IMR-90 (cell line): ENCODE results near the gene ATRN. TPM values are rescaled to one million over a fixed set of nuclear protein-coding genes. Genes with fewer than 3 reads are reported as not detected.

Experiments used
- ATAC-seq: fragments of 200-7000 bp; cut with Tn5 transposase; 2 replicates; pipeline ENCODE4 v1.9.1; 2020; ENCODE audit warnings: low read depth, mild to moderate bottlenecking, moderate library complexity
- BruUV-seq: library from RNA; stranded (reverse); fragments of 400-500 nt; replicated peaks from 2 replicates; lab custom pipeline; 2021; lab: Mats Ljungman, UMichigan
- CTCF ChIA-PET: fragments of 300-600 bp; formaldehyde crosslinking; extraction: SDS; loops from one replicate; lab custom pipeline; 2021; ENCODE audit warnings: antibody characterized with exemption; lab: Yijun Ruan, JAX
- POLR2A ChIA-PET: fragments of 300-600 bp; sonication (Branson Sonifier 250); formaldehyde crosslinking; loops from one replicate; lab custom pipeline; 2022; ENCODE audit warnings: antibody characterized with exemption; ENCODE audit not compliant: unreplicated experiment; lab: Charles Lee
- DNase-seq: peaks from one replicate; pipeline ENCODE4 v3.0.0; 2013
- H2AFZ ChIP-seq: replicated peaks from 2 replicates; pipeline ENCODE3; 2013; ENCODE audit warnings: low read length, mild to moderate bottlenecking; ENCODE audit not compliant: poor library complexity
- H2AK5ac ChIP-seq: 2 replicates; pipeline ENCODE4 v1.6.1; 2013; ENCODE audit warnings: low read depth, low read length, inconsistent platforms
- H2AK9ac ChIP-seq: replicated peaks from 2 replicates; pipeline ENCODE3; 2013; ENCODE audit warnings: mild to moderate bottlenecking, low read depth, low read length, moderate library complexity; ENCODE audit not compliant: poor library complexity
- H2BK120ac ChIP-seq: 2 replicates; pipeline ENCODE4 v1.6.1; 2013; ENCODE audit warnings: low read depth, low read length, inconsistent platforms
- H2BK15ac ChIP-seq: 3 replicates; pipeline ENCODE4 v1.6.1; 2013; ENCODE audit warnings: low read depth, low read length, inconsistent platforms
- H2BK20ac ChIP-seq: 2 replicates; pipeline ENCODE4 v1.6.1; 2013; ENCODE audit warnings: low read depth, mild to moderate bottlenecking, inconsistent platforms, low read length, moderate library complexity
- H2BK5ac ChIP-seq: 2 replicates; pipeline ENCODE4 v1.6.1; 2013; ENCODE audit warnings: mild to moderate bottlenecking, low read depth, low read length, inconsistent platforms; ENCODE audit not compliant: poor library complexity, severe bottlenecking
- H3K14ac ChIP-seq: replicated peaks from 2 replicates; pipeline ENCODE4 v1.6.1; 2013; ENCODE audit warnings: low read depth, low read length, inconsistent platforms
- H3K18ac ChIP-seq: 2 replicates; pipeline ENCODE4 v1.6.1; 2013; ENCODE audit warnings: low read depth, low read length, control low read depth
- H3K23ac ChIP-seq: 2 replicates; pipeline ENCODE4 v1.6.1; 2013; ENCODE audit warnings: low read depth, low read length, inconsistent platforms
- H3K27ac ChIP-seq: 2 replicates; pipeline ENCODE4 v1.5.1; 2013; ENCODE audit warnings: mild to moderate bottlenecking, control low read depth, low read length; ENCODE audit not compliant: insufficient read depth
- H3K27me3 ChIP-seq: 2 replicates; pipeline ENCODE4 v1.6.1; 2013; ENCODE audit warnings: low read length; ENCODE audit not compliant: control insufficient read depth, insufficient read depth
- H3K36me3 ChIP-seq: 2 replicates; pipeline ENCODE4 v1.6.1; 2013; ENCODE audit warnings: low read length, mixed read lengths; ENCODE audit not compliant: control insufficient read depth, insufficient read depth
- H3K4ac ChIP-seq: 2 replicates; pipeline ENCODE4 v1.6.1; 2013; ENCODE audit warnings: low read depth, low read length, inconsistent platforms
- H3K4me1 ChIP-seq: 2 replicates; pipeline ENCODE4 v1.6.1; 2013; ENCODE audit warnings: low read length, mixed read lengths; ENCODE audit not compliant: control insufficient read depth, insufficient read depth
- H3K4me2 ChIP-seq: 2 replicates; pipeline ENCODE4 v1.6.1; 2013; ENCODE audit warnings: low read depth, mild to moderate bottlenecking, control low read depth, low read length, moderate library complexity
- H3K4me3 ChIP-seq: 2 replicates; pipeline ENCODE4 v1.5.1; 2013; ENCODE audit warnings: low read depth, mild to moderate bottlenecking, control low read depth, low read length, moderate library complexity; ENCODE audit not compliant: insufficient read depth
- H3K56ac ChIP-seq: 2 replicates; pipeline ENCODE4 v1.6.1; 2013; ENCODE audit warnings: low read length, inconsistent platforms; ENCODE audit not compliant: insufficient read depth; ENCODE audit errors: extremely low read depth
- H3K79me1 ChIP-seq, 2 experiments: 2 replicates each; pipeline ENCODE4 v1.6.1; 2013; ENCODE audit warnings: low read length in 2 of 2, inconsistent platforms in 1 of 2, low read depth in 1 of 2
- H3K9ac ChIP-seq: 2 replicates; pipeline ENCODE4 v1.6.1; 2013; ENCODE audit warnings: low read depth, low read length, control low read depth
- H3K9me1 ChIP-seq: 2 replicates; pipeline ENCODE4 v1.6.1; 2013; ENCODE audit warnings: low read length, inconsistent platforms; ENCODE audit not compliant: insufficient read depth
- H3K9me3 ChIP-seq: 2 replicates; pipeline ENCODE4 v1.6.1; 2013; ENCODE audit warnings: low read length; ENCODE audit not compliant: control insufficient read depth, insufficient read depth
- H4K20me1 ChIP-seq: 2 replicates; pipeline ENCODE4 v1.6.1; 2013; ENCODE audit warnings: low read length, inconsistent platforms; ENCODE audit not compliant: insufficient read depth
- H4K5ac ChIP-seq: 2 replicates; pipeline ENCODE4 v1.6.1; 2013; ENCODE audit warnings: mild to moderate bottlenecking, low read depth, low read length, control low read depth
- H4K8ac ChIP-seq, 2 experiments: 2 replicates each; pipeline ENCODE4 v1.6.1; 2013; ENCODE audit warnings: low read depth in 2 of 2, low read length in 2 of 2, control low read depth in 1 of 2, inconsistent platforms in 1 of 2
- H4K91ac ChIP-seq: 2 replicates; pipeline ENCODE4 v1.6.1; 2013; ENCODE audit warnings: low read depth, low read length, inconsistent platforms; ENCODE audit not compliant: insufficient read depth
- BHLHE40 ChIP-seq: fragments of 150-350 bp; IDR thresholded peaks from 2 replicates; pipeline ENCODE4 v1.6.1; 2016; ENCODE audit warnings: mild to moderate bottlenecking, low read depth, low read length
- CEBPB ChIP-seq: IDR thresholded peaks from 2 replicates; pipeline ENCODE4 v1.6.1; 2012; ENCODE audit warnings: low read depth, low read length, improper control_type of control experiment
- CHD1 ChIP-seq: IDR thresholded peaks from 2 replicates; pipeline ENCODE4 v1.6.1; 2012; ENCODE audit warnings: low read depth, low read length, improper control_type of control experiment
- FOS ChIP-seq: fragments of 150-350 bp; IDR thresholded peaks from 2 replicates; pipeline ENCODE4 v1.6.1; 2016; ENCODE audit warnings: low read depth, low read length
- MAFK ChIP-seq: IDR thresholded peaks from 2 replicates; pipeline ENCODE4 v1.6.1; 2012; ENCODE audit warnings: low read depth, low read length, improper control_type of control experiment
- MAZ ChIP-seq: IDR thresholded peaks from 2 replicates; pipeline ENCODE4 v1.6.1; 2012; ENCODE audit warnings: low read depth, mild to moderate bottlenecking, low read length, improper control_type of control experiment, moderate library complexity, borderline replicate concordance
- MXI1 ChIP-seq: IDR thresholded peaks from 2 replicates; pipeline ENCODE4 v1.6.1; 2012; ENCODE audit warnings: low read depth, mild to moderate bottlenecking, low read length, moderate library complexity, borderline replicate concordance
- NFE2L2 ChIP-seq: fragments of 150-350 bp; IDR thresholded peaks from 2 replicates; pipeline ENCODE4 v1.6.1; 2016; ENCODE audit warnings: low read depth, mild to moderate bottlenecking, low read length
- POLR2A ChIP-seq: IDR thresholded peaks from 2 replicates; pipeline ENCODE4 v1.6.1; 2012; ENCODE audit warnings: mild to moderate bottlenecking, low read depth, low read length
- RAD21 ChIP-seq: IDR thresholded peaks from 2 replicates; pipeline ENCODE4 v1.6.1; 2012; ENCODE audit warnings: low read length, improper control_type of control experiment
- RCOR1 ChIP-seq: IDR thresholded peaks from 2 replicates; pipeline ENCODE4 v1.6.1; 2012; ENCODE audit warnings: mild to moderate bottlenecking, low read length, improper control_type of control experiment; ENCODE audit not compliant: insufficient replicate concordance
- RFX5 ChIP-seq: IDR thresholded peaks from 2 replicates; pipeline ENCODE4 v1.8.0; 2012; ENCODE audit warnings: low read depth, mild to moderate bottlenecking, low read length, moderate library complexity
- SMC3 ChIP-seq: fragments of 150-350 bp; IDR thresholded peaks from 2 replicates; pipeline ENCODE4 v1.6.1; 2016; ENCODE audit warnings: low read depth, mild to moderate bottlenecking, antibody characterized with exemption, low read length, moderate library complexity
- WGBS, 2 experiments: methylation state at CpG; one replicate each; pipeline versions ENCODE4 v1.1.5 to v1.1.7; 2013; ENCODE audit warnings: missing lambda C conversion rate in 2 of 2; ENCODE audit not compliant: insufficient read length in 1 of 2; ENCODE audit errors: extremely low coverage in 2 of 2; 5-methylcytosine and 5-hydroxymethylcytosine counted together
- dilution Hi-C: fragments of 300-500 bp; cut with HindIII; formaldehyde crosslinking; loops from one replicate; pipeline ENCODE4 v1.14.3; 2018; ENCODE audit warnings: low sequenced_read_pairs; ENCODE audit not compliant: unreplicated experiment
- in situ Hi-C: fragments of 300-500 bp; cut with MboI; formaldehyde crosslinking; loops from 3 replicates; pipeline ENCODE4 v1.14.3; 2019; ENCODE audit warnings: low sequenced_read_pairs, inconsistent platforms, mixed read lengths
- intact Hi-C: fragments of 100-400 bp; cut with micrococcal nuclease; formaldehyde crosslinking; loops from 2 replicates; pipeline ENCODE4 v1.10.0; 2022
- polyA plus RNA-seq, 3 experiments: library from polyadenylated mRNA; depleted of rRNA; stranded (reverse); fragments of >200 nt; gene quantifications; 2 replicates each; pipeline ENCODE4 v1.2.3, GENCODE V29; 2012; ENCODE audit warnings: low replicate concordance in 1 of 3
- total RNA-seq: library from RNA; depleted of rRNA; stranded (reverse); fragments of >200 nt; gene quantifications from 2 replicates; pipeline ENCODE4 v1.2.3, GENCODE V29; 2012
- TF ChIP-seq, protein P1 (sequence below): fragments of 150-350 bp; IDR thresholded peaks from 2 replicates; pipeline ENCODE4 v1.6.1; 2017; ENCODE audit warnings: mild to moderate bottlenecking, antibody characterized with exemption, low read length, low read depth
- TF ChIP-seq, protein P2 (sequence below): conservative IDR thresholded peaks from 2 replicates; pipeline ENCODE4 v1.5.1; 2012; ENCODE audit warnings: mild to moderate bottlenecking, low read depth, low read length, improper control_type of control experiment
- TF ChIP-seq, protein P3 (sequence below): fragments of 150-350 bp; IDR thresholded peaks from 2 replicates; pipeline ENCODE4 v1.6.1; 2016; ENCODE audit warnings: low read depth, mild to moderate bottlenecking, low read length, moderate library complexity, borderline replicate concordance

Gene ATRN
- total and polyA plus RNA-seq, 2 of the 4 experiments (the other 2 are of a cell fraction) = 32.3 to 46.2 TPM

DNA sequence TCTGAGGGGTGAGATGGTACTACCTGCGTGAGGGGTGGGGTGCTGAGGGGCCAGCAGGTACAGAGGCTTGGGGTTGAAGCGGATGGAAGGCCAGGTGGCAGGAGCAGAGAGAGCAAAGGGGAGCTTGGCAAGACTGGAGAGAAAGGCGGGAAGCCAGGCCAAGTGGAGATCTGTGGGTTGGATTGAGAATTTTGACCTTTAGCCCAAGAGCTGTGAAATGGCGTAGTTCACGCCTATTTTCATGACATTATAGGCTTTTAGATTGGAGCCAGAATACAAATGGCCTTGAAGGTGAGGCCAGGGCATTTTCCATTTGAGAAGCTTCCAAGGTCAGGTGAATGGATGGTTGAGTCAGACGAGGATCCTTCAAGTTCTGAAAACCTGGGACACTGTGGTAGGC is 2.5 kb downstream of the ATRN start:
- Histone ChIP-seq H4K8ac (no peak overlapping the region), H3K14ac (no peak overlapping the region), H3K4ac (no peak overlapping the region), H3K79me1 (peaks cover 17 to 50% of the 10 kb centered on the region in 2 experiments), H2BK15ac (no peak overlapping the region), H3K9me3 (no peaks in the 10 kb centered on the region), H3K4me2 (no peak overlapping the region; the same call in 1 of the 2 replicates), H3K4me3 (no peak overlapping the region), H3K27ac (no peak overlapping the region), H3K9ac (no peak overlapping the region), H2AK9ac (no peak overlapping the region), H3K18ac (no peak overlapping the region), H2AFZ (no peak overlapping the region), H3K4me1 (peaks cover 5% of the 10 kb centered on the region), H3K27me3 (no peaks in the 10 kb centered on the region), H3K36me3 (no peaks in the 10 kb centered on the region), H3K9me1 (peaks cover 10% of the 10 kb centered on the region), H3K56ac (no peak overlapping the region), H3K23ac (0 out of 2 replicates have a peak overlapping the region, but pooled peaks have one; percentile 35), H2BK20ac (no peak overlapping the region), H4K20me1 (peaks cover 32% of the 10 kb centered on the region), H4K5ac (no peak overlapping the region), H2AK5ac (no peak overlapping the region), H2BK120ac (no peak overlapping the region), H2BK5ac (no peak overlapping the region), H4K91ac (no peak overlapping the region)
- dilution Hi-C loops = no loop called here
- TF ChIP-seq CEBPB = no peak
- TF ChIP-seq SMC3 = no peak
- TF ChIP-seq NFE2L2 = no peak
- no peak for TF ChIP-seq MXI1
- TF ChIP-seq MAZ = no peak
- TF ChIP-seq, protein P1, sequence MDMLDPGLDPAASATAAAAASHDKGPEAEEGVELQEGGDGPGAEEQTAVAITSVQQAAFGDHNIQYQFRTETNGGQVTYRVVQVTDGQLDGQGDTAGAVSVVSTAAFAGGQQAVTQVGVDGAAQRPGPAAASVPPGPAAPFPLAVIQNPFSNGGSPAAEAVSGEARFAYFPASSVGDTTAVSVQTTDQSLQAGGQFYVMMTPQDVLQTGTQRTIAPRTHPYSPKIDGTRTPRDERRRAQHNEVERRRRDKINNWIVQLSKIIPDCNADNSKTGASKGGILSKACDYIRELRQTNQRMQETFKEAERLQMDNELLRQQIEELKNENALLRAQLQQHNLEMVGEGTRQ = no peak
- TF ChIP-seq BHLHE40 = no peak
- TF ChIP-seq CHD1 = no peak
- TF ChIP-seq RAD21 = no peak
- TF ChIP-seq FOS = no peak
- no peak for TF ChIP-seq POLR2A
- TF ChIP-seq, protein P2, sequence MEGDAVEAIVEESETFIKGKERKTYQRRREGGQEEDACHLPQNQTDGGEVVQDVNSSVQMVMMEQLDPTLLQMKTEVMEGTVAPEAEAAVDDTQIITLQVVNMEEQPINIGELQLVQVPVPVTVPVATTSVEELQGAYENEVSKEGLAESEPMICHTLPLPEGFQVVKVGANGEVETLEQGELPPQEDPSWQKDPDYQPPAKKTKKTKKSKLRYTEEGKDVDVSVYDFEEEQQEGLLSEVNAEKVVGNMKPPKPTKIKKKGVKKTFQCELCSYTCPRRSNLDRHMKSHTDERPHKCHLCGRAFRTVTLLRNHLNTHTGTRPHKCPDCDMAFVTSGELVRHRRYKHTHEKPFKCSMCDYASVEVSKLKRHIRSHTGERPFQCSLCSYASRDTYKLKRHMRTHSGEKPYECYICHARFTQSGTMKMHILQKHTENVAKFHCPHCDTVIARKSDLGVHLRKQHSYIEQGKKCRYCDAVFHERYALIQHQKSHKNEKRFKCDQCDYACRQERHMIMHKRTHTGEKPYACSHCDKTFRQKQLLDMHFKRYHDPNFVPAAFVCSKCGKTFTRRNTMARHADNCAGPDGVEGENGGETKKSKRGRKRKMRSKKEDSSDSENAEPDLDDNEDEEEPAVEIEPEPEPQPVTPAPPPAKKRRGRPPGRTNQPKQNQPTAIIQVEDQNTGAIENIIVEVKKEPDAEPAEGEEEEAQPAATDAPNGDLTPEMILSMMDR = no peak
- TF ChIP-seq, protein P3, sequence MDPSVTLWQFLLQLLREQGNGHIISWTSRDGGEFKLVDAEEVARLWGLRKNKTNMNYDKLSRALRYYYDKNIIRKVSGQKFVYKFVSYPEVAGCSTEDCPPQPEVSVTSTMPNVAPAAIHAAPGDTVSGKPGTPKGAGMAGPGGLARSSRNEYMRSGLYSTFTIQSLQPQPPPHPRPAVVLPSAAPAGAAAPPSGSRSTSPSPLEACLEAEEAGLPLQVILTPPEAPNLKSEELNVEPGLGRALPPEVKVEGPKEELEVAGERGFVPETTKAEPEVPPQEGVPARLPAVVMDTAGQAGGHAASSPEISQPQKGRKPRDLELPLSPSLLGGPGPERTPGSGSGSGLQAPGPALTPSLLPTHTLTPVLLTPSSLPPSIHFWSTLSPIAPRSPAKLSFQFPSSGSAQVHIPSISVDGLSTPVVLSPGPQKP = no peak
- no peak for TF ChIP-seq RCOR1
- no peak for TF ChIP-seq RFX5
- TF ChIP-seq MAFK = no peak
- ChIA-PET CTCF (no interaction called here), POLR2A (no interaction called here)
- 98% methylated on average over 5 of the region's 6 CpGs; no CpG with 5 or more reads in 1 of the 2 experiments for WGBS, 2 experiments
- DNase-seq (no peak), ATAC-seq (no peak)
- BruUV-seq = no TSS peak
- in situ Hi-C loops = no loop called here
- intact Hi-C loops = loop anchor here (10.0 kb wide), 1 partner anchor 259 kb away; no protein-coding TSS in a partner anchor
